HG03378 (cell line): Measurements from ENCODE around the gene ADGRD1.
"Not testable (repeated sequence)": the region's sequence is repeated elsewhere in the genome, so short reads cannot be mapped to it uniquely, and the experiment has no call there.

Experiments
- ATAC-seq: cut with Tn5 transposase; IDR thresholded peaks from one replicate; pipeline ENCODE4 v1.9.1; 2021; ENCODE audit warnings: mild to moderate bottlenecking, moderate library complexity; ENCODE audit not compliant: unreplicated experiment

Gene ADGRD1

DNA sequence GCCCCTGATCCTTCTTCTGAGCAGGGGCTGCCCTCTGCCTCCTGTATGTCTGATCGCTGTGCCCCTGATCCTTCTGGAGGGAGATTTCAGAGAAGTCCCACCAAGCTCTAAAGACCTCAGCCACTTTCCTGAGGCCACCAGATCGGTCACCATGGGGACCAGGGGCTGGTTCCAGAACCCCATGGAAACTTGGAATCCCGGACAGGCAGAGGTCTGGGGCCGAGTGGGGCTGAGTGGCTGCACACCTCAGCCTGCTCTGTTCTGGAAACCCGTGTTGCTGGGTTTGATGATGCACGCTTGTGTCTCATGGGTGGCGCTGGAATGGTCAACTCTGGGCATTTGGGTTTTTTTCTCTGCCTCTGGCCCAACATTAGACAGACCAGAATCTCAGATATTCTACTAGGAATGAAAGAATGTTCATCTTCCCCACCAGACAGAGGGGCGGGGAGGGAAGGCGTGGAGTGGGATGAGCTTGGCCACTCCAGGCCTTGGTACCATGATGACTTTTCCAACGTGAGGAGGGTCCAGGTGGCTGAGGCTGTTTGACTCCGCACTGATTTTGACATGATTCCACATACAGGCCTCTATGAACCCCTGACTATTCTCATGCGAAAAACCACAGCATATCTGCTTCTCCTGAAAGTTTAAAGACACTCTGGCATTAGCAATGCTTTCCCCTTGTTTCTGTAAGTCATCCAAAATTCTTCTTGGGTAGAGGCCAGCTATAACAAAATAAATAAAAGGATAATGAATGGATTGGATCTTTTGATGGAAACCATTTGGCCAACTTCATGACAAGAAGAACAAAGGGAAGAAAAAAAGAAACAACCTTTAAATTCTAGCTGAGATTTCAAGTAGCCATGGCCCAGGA is 114.5 kb downstream of the ADGRD1 start:
- no peak for ATAC-seq

DNA sequence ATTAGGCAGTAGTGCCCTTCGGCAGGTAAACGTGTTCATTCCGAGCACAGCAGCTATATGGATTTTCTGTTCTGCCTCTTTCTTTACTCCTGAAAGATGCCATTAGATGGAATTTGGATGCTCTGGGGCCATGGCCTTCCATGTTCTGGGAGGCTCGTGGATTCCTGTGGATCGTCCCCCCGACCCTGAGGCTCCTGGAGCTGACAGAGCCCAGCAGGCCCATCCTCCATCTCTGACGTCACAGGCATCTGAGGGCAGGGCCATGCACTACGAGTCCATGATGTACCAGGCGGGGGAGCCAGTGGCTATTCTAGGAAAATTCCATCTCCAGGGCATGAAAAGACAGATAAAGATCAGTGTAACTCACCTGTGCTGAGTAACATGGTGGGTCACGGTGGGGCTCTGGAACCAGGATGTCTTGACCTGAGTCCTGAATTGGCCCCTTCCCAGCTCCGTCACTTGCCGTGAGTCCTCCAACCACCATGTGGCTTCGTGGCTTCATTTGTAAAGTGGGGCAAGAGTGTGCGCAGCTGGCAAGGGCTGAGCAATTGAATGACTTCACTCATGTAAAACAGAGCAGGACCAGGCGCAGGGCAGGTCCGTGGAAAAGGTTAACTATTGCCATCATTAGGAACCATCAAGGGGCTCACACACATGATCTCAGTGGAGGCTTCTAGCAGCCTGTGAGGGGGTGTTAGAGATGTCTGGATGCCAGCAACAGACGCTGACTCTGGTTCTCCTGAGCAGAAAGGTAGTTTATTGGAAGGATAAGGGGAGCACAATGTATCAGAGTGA is 115.4 kb downstream of the ADGRD1 start:
- ATAC-seq = not testable (repeated sequence)

DNA sequence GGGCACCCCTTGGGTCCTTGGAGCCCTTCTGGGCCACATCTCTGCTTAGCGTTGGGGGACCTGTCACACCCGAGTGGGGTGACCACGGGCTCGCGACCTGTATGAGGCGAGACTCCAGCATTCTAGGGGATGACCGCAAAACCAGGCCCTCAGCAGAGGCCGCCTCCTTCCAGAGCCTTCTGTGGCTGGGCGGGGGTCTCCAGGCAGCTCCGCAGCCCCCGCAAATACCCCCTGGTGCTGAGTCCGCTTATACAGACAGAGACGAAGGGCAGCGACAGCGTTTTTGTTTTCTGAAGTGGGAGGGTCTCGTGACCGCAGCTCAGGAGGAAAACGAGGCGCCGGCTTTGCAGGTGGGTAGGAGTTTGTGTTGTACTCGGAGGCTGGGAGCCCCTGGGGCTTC is 116.4 kb downstream of the ADGRD1 start:
- ATAC-seq = not testable (repeated sequence)

DNA sequence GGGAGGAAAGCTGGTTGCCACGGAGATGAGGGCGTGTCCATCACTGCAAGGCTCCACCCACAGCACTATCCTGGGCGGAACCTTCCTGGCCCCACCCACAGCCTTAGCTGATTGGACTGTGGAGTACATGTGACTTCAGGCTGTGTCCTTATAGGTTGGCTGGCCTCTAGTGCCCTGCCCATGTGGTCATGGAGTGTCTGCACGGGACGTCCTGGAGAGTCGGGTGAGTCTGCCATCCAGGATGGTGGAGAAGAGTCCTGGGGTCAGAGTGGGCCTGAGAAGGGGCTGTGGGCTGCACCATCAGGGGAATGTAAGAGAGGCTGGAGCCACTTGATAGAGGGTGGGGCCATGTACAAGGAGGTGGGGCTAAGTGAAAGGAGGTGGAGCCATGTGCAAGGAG is 117.0 kb downstream of the ADGRD1 start:
- ATAC-seq = not testable (repeated sequence)

DNA sequence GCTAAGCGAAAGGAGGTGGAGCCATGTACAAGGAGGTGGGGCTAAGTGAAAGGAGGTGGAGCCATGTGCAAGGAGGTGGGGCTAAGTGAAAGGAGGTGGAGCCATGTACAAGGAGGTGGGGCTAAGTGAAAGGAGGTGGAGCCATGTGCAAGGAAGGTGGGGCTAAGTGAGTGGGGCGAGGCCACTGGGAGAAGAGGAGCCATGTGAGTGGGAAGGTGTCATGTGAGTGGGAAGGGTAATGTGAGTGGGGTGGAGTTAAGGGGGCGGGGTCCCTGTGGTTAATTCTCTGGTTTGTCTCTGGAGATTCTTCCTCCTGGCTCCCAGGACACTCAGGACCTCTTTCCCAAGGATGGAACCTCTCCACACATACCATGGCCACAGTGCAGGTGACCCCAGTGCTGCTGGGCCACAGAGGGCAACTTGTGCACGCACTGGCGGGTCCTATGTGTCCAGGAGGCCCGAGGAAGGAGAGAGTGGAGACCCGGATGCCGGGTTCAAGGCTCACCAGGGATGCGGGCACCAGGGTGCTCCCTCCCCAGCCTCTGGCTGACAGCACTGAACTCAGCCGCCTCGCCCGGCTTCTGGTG is 117.6 kb downstream of the ADGRD1 start:
- not testable (repeated sequence) for ATAC-seq

DNA sequence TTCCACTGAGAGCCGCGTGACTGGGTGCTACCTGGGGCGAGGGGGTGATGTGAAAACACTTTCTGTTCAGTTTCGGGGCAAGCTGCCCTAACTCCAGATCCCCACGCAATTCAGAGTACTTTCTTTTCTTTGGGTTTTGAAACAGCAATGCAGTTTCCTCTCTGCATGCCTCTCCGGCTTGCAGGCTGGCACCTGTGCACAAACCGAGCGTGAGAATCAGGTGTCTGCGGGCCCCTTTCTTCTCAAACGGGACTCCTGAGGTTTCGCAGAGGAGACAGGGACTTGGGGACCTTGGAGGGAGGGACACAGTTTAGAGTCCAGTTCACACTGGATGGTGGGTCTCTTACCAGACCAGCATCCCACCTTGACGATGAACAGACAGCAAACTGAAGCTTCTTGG is 118.2 kb downstream of the ADGRD1 start:
- ATAC-seq = not testable (repeated sequence)

DNA sequence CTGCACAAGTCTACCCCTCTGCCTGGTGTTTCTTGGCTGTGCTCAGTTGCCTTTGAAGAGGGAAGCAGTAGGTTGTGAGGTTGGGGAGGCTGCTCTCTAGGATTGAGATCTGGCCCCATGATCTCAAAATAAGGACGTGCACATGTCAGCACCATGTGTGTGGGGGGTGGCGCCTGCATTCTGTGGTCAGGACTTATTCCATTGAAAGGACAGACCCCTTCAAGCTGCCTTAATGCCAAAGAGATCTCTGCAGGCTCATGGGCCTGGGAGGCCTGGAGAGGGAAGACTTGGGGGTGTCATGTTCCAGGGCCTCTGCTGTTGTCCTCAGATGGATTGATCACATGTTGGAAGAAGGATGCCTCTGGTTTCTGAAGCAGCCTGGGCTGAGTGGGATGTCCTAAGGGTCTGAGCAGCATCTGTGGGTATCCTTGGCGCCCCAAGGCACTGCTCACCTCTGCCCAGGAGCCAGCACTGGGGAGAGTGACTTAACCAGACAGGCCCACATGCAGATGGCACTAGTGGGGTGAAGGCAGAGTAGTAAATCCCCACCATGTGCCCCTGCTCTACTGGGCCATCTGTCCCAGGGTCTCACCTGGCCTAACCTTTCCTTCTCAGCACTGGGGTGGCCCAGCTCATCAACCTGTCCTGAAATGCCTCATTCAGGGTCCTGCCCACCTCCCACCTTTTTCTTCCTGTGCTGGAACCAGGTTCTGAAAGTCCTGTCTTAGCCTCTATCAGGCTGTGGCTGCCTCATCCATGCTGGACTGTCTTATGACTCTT is 118.9 kb downstream of the ADGRD1 start:
- no peak for ATAC-seq

DNA sequence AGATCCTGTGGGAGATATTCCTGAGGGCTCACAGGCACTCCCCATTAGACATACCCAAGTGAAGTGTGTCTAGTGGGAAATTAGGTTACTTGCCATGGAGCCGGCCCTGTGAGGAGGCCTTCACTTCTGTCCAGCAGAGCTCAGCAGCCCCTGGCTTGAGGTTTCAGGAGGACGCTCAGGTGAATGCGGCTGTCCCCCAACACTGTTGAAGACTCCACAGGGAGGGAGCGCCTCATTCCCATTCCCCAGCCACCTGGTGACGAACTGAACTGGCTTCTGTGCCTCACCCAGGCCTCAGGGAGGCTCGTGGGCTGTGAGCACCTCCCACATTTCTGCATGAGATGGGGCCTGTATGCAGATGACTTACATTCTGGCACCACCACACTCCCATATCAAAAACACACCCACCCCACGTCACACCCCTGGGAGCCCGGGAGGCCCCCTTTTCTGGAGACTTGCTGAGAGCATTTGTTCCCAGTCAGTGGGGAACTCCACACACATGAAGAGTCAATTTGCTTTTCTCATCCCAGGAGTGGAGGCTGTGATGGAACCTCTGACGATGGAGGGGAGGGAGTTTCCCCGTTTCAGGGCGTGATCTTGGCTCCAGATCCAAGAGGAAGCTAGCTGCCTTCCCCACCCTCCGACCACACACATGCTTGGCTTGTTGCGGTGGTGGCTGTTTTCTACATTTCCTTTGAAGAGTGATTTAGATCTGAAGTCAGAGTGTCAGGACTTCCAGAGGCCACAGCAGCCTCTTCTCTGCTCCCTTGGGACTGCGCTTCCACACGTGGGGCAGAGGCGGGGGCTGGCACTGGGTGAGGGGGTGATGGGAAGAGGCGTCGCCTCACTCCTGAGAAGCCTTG is 120.7 kb downstream of the ADGRD1 start:
- no peak for ATAC-seq

DNA sequence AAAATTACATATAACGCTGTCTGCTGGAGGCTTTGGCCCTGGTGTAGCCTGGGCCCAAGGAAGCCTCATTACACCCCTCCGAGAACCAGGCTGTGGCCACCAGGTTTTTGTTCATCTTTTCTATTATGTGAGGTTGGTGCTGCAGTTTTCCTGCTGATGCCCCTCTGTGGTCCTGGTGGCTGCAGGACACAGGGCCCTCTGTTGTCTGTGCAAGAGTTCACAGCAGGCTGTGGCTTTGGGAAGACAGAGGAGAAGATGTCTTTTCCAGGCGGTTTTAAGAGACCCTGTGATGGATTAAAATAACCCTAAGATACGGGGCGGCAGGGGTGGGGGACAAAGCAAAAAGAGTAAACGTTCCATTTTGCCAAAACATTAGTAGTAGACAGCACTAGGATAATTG is 121.5 kb downstream of the ADGRD1 start:
- ATAC-seq = no peak

DNA sequence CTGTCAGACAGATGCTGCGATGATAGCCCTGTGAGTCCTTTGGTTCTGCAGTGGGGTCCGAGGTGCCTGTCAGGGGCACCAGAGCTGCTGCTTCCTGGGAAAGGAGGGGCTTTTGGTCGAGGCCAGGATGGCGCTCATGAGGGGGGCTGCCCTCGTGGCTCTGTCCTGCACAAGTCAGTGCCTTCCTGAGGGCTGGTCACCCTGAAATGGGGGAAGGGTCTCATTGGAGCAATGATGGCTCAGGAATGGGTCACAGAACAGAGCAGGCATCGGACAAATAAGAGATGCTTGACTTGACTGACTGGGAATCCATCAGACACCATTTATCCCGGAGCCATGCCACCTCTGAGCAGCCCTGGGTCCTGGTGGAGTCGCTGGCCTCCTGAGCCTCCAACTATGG is 121.9 kb downstream of the ADGRD1 start:
- no peak for ATAC-seq

DNA sequence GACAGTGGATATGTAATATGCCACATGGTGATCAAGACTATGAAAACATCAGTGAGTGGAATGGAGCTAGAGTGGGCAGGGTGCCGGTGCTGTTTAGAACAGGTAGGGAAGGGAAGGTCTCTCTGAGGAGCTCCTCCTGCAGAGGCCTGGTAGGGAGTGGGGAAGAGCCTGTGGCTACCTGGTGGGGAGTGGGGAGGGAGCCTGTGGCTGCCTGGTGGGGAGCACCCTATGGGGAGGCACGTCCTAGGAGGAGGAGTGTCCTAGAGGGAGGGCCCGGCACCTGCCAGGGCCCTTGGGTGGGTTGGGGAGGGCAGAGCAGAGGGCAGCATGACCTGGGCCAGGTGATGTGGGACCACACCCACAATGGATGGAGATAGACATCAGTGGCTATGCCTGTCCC is 122.6 kb downstream of the ADGRD1 start:
- ATAC-seq = no peak

DNA sequence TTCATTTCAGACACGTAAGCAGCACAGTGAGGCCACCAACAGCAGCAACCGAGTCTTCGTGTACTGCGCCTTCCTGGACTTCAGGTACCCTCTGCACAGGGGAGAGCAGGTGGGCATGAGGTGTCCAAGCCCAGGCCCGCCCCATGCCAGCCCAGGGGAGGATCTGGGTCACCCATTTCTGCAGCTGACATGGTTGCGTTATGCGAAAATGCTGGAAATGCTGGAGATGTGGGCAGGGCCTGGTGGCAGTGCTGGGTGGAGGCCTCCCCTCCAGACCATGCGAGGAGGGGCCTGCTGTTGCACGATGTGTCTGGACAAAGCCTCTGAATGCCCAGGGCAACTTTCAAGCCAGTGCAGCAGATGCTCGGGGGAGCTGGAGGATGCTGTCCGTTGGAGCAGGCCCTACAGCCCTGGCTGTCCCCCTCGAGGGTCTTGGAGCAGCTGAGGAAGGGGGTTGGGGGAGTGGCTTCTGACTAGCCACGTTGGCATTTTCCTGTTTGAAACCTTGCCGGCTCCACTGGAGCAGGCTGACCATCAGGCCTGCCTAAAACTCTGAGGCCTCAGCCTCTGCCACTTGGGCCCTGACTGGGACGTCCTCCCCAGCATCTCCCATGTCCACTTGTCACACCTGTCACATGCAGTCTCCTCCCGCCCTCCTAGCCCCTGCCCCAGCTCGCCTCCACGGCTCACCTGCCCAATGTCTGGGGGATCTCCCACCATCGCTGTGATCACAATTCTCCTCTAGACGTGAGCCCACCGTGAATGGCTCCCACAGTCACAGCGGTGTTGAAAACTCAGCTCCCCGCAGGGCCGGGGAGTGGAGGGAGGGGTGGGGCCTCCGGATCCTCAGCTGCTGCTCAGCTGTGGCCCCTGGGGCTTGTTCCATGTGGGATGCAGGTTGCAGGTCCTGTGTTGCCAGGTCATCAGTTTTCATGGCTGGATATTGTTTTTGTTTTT is 123.4 kb downstream of the ADGRD1 start:
- ATAC-seq = no peak

DNA sequence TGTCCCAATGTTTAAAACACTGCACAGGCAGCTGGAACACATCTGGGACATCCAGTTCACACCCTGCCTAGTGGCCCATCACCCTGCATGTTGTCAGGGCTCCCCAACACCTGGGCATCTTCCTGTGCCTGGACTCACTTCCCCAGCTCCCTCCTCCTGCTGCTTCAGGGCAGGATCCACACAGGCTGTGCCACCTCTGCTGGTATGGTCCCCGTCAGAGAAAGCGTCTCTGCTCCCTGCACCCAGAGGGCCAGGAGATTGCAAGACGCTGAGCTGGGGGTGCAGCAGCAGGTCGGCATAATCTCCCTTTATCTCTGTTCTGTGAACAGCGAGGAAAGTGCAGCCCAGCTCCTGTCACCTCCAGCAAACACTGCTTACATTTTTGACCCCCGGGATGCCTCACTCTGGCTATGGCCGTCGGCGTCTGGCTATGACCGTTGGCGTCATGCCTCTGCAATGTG is 124.3 kb downstream of the ADGRD1 start:
- no peak for ATAC-seq

DNA sequence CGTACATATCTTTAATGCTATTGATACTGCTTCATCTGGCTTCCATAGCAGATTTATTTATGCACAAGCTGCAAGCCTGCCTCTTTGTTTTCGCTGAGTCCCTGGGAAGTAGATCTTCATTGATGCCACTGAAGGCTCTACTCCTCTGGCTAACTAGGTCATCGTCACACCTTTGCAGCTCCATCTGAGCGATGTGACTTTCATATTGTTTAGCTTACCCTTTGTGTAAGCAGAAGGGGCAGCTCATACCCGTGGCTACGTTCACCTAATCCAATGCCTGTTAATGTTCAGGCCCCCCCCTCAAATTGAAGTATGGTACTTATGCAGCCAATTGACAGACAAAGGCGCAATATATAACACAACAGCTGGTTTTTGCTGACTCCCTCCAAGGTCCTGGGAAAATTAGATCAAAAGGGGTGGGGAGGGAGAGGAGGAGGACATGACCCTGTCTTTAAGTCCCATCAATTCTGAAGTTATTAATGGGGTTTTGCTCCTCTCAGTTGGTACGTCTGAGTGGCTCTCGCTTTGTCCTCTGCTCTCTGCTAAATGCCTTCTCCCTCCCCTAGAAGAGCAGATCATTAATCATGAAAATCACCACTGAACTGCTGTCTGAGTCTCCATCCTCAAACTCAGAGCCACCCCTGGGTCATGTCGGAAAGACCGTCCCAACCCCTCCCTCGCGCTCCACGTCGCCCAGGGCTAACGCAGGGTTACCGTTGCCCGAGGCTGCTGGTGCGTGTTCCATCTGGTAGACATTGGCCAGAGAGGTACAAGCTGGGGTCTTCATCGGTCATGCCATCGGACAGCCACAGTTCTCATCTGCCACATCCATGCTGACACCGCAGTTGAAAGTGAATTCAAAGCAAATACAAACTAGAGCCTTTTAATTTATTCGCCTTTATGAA is 128.8 kb downstream of the ADGRD1 start:
- no peak for ATAC-seq

DNA sequence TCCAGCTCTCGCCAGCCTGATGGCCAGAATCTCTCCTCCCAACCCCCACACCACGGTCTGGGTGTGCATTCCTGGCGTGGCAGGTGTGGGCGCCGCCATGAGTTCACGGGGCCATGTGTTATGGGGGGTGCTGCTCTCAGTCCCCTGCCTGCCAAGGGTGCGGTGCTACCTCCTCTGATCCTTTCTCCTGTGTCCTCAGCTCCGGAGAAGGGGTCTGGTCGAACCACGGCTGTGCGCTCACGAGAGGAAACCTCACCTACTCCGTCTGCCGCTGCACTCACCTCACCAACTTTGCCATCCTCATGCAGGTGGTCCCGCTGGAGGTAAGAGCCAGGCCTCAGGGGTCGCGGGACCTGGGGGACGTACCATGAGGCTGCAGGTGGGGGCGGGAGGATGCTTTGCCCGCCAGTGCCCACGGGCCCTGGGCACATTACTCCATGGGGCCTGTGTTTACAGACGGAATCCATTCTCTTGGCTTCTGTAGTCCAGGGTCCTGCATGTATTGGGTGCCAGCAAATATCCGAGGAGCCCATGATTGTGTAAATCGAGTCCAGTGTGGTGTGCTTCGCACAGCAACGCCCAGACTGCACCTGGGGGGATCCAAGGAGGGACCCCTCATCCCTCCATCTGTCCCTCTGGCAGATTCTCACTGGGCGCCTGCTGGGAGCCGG is 130.8 kb downstream of the ADGRD1 start:
- no peak for ATAC-seq

DNA sequence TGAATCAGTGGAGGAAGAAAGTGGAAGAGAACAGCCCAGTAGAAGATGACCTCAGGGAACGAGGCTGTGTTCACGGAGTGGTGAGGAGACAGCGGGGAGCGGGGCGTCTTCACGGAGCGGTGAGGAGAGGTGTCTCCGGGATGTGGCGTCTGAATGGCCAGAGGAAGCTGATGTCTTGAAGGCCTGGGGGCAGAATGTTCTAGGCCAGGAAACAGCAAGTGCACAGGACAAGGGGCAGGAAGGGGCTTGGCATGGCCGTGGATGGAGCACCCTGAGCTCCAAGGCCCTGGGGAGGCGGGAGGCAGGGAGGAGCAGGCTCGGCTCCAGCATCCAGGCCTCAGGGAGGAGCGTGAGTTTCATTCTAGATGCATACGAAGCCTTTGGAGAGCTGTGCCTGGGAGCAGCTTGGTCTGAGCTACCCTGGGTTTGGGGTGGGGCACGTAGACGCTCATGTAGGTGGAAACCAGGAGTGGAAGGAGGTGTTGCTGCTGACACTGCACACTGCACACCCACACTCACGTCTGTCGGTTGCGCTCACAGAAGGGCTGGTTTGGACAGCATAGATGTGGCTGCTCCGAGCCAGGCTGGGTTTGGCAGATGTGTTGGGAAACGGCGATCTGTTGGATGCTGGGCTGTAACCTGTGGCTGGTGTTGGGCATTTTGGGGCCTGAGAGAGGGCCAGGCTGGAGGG is 131.6 kb downstream of the ADGRD1 start:
- ATAC-seq = no peak
